ENCODE results near the gene SUGCT.
A peak's percentile ranks its signal among the peaks of the same experiment; 100 is the strongest.
"Not testable (repeated sequence)": the region's sequence is repeated elsewhere in the genome, so short reads cannot be mapped to it uniquely, and the experiment has no call there.

The SUGCT gene

DNA sequence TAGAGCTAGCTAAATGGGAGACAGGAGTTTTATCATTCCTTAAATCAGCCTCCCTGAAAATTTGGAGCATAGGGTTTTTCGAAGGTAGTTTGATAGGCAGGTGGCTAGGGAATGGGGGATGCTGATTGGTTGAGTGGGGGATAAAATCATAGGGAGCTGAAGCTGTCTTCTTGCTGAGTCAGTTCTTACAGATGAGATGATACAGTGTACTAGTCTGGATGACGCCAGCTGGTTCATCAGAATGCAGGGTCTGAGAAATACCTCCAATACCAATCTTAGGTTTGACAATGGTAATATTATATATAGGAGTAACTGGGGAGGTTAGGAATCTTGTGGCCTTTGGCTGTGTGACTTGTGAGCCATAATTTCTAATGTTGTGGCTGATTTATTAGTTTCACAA lies 271.2 kb downstream of the SUGCT start:
- DNase-seq (ENCODE audit: low spot score), result no peak

DNA sequence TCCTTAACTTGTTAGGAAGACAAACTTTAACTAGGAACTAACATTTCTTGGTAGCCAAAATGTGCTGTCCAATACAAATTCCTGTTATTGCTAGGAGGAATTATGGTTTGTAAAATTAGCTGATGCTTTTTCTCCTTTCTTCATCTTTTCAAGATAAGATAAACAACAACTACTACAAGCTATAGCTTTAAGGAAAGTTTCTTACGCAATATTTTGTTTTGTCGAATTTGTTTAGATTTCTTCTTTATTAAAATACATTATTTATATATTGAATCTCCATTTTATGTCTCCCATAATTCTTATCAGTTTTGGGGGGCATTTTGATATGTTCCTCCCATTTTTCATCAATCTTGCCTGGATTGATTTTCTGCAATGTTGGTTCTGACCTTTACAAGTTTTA lies 277.5 kb downstream of the SUGCT start:
- no peak for DNase-seq (ENCODE audit: low spot score)

DNA sequence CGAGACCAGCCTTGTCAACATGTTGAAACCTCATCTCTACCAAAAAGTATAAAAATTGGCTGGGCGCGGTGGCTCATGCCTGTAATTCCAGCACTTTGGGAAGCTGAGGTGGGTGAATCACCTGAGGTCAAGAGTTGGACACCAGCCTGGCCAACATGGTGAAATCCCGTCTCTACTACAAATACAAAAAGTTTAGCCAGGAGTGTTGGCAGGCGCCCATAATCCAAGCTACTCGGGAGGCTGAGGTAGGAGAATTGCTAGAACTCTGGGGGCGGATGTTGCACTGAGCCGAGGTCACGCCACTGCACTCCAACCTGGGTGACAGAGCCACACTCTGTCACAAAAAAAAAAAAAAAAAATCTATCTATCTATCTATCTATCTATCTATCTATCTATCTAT lies 279.9 kb downstream of the SUGCT start:
- DNase-seq (ENCODE audit: low spot score), result not testable (repeated sequence)

DNA sequence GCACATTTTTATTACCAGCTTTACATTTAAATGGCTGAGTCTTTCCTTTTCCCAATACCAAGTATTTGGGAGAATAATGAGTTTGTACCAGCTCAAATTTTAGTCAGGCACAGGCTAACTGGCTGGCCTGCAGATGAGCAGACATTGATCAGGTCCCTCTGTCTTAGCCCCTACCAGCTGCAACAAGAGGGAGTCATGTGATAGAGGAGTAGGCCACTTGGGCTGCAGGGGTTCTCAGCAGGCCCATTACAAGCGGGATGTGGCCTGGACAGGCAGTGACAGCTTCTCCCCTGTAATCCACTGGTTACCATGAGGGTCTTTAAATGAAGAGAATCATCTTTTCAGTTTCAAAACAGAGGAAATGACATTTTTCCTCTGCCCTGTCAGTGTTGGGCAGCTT lies 283.6 kb downstream of the SUGCT start:
- no peak for DNase-seq (ENCODE audit: low spot score)

DNA sequence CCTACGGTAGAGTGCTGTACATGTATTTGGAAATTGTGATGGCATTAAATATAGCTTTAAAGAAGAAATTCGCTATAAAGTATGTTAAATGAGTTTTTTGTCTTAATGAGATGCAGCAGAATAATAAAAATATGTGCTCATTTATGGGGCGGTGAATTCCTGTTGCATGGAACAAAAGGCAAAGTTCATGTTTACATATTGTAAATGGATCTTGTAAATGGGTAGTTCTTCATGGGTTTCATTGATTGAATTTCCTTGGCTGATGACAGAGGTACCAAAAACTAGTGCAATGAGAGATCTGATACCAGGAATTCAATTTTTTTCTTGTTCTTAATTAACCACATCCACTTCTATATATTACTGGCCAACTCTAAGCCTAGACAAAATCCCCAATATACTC lies 284.2 kb downstream of the SUGCT start:
- no peak for DNase-seq (ENCODE audit: low spot score)

DNA sequence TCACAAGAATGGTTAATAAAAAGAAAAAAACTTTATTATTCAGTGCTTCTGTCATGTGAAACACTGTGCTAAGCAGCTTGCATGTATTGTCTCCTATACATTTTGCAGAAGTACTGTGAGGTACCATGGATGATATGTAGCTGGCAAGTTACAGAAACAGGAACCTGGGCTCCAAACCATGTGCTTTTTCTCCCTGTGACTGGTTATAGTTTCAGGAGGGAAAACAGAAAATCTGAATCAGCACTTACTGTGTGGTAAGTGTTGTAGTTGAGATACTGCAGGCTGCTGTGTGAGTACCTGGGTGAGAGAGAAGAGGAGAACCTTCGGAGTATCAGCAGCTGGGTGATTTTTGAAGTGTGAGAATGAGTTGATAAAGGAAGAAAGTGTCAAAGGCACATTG lies 285.0 kb downstream of the SUGCT start:
- DNase-seq (ENCODE audit: low spot score), result no peak

DNA sequence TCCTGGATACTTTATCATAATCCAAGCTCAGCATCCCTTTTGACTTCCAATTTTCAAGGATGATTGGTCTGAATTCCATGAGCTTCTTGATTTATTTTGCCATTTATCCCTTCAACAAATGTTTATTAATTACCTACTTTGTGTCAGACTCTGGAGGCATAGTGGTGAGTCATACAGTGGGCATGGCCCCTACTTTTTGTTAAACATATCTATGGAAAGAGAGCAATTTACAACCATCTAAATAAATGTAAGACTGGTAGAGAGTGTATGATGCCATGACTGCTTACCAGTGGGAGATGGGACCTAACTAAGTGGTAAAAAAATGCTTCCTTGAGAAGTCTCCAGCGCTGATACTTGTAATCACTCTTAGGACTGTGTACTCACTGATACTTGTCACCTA lies 286.6 kb downstream of the SUGCT start:
- DNase-seq (ENCODE audit: low spot score), result no peak

DNA sequence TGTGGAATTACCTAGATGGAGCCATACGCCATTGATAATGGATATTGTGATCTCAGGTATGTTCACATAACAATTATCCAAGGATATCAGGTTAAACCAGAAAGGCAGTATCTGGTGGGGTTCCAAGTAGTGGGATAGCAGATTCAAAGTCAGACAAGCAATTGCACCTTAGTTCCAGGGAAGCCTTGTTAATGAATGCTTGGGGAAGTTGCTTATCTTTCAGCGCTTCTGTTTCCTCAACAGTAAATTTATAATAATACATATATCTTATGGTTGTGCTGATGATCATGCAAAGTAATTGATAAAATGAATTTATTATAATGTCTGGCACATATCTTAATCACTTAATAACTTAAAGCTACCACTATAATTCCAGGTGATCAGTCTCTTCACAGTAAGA lies 290.9 kb downstream of the SUGCT start:
- DNase-seq (ENCODE audit: low spot score), result no peak

DNA sequence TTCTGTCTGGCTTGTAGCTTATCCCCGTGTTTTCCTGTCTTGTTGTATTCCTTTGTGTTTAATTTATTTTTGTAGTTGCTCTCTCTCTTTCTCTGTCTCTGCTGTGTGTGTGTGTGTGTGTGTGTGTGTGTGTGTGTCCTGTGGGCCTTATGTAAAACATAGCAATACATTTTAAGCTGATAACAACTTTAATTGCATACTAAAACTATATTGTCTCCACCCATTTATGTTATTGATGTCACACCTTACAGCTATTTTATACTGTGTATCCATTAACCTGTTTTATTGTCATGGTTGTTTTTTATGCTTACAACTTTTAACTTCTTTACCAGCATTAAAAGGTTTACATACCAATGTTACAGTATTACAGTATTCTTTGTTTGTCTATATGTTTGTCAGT lies 293.6 kb downstream of the SUGCT start:
- DNase-seq (ENCODE audit: low spot score), result no peak

DNA sequence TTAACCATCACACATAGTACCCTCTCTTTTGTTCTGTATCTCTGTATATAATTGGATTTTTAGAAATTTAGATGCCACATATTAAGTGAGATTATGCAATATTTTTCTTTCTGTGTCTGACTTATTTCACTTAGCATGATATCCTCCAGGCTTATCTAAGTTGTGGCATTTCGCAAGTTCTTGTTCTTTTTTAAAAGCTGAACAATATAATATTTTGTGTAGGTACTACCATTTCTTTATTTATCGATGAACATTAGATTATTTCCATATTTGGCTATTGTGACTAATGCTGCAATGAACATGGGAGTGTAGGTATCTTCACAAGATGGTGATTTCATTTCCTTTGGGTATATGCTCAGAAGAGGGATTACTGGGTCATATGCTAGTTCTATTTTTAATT lies 295.0 kb downstream of the SUGCT start:
- no peak for DNase-seq (ENCODE audit: low spot score)

DNA sequence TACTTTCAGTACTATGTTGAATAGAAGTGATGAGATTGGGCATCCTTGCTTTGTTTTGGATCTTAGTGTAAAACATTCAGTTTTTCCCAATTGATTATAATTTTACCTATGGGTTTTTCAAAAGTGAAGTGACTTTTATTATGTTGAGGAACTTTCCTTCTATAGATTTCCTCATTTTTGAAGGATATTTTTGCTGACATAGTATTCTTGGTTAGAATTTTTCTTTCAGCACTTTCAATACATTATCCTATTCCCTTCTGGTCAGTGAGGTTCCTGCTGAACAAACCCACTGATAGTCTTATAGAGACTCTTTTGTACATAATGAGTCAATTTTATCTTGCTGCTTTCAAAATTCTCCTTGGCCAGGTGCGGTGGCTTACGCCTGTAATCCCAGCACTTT lies 297.2 kb downstream of the SUGCT start:
- no peak for DNase-seq (ENCODE audit: low spot score)

DNA sequence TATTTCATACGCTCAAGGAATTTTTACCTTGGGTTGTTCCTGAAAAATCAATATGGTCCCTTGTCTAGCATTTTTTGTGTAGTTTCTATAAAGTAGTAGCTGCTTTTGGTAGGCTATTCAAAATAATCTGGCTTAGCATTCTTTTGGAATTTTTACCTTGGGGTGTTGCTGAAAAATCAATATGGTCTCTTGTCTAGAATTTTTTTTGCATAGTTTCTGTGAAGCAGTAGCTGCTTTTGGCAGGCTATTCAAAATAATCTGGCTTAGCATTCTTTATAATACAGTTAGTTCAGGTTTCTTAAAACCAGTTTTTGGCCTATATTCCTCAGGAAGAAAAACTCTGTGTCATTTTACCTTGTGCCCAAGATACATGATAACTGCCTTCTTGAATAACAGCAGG lies 301.9 kb downstream of the SUGCT start:
- DNase-seq (ENCODE audit: low spot score), result no peak

DNA sequence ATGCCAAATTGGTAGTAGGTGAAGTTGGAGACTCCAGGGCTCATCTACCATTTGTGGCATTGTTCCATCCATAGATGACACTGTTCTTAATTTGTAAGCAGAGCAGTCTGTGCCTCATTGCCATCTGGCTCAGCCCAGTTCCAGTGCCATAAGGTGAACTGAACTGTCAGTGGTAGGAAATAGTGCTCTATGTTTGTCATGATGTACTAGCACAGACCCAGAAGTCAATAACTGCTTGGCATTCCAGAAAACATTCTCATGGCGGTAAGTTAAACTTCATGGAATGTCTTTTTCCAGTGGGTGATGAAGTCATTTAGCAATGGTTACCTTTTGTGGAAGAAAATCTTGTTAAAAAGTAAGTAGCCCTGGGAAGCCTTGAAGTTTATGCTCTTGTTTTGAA lies 302.7 kb downstream of the SUGCT start:
- DNase-seq (ENCODE audit: low spot score), result no peak

DNA sequence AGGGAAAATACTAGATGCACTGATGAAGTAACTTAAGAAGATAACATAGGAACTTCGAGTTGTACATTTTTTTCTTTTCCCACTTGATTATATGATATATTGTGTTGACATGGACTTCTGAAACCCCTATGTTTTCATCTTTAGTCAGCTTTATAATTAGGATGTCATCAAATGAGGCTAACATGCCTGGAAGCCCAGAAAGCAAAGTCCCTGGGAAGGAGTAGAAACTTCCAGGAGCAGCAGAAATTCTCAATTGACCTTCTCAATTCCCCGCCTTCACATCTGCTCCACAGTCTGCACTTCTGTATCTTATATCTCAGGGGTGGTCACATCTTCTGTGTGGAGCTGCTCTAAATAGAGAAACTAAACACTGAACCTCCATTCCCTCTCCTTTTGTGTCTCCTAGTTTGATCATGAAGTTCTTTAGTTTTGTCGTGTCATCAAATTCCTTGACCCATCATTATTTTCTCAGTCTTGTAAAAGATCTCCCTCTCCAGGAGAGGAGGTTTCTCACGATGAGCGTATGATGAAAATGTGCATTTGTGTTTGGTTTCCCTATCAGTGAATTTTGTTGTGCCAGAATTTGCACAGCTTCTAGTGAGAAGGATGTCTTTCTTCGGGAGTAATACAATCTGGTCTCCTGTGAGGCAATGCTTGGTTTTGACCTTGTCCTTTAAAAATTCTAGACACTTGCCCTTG lies 303.3 kb downstream of the SUGCT start:
- DNase-seq (ENCODE audit: low spot score), result no peak

DNA sequence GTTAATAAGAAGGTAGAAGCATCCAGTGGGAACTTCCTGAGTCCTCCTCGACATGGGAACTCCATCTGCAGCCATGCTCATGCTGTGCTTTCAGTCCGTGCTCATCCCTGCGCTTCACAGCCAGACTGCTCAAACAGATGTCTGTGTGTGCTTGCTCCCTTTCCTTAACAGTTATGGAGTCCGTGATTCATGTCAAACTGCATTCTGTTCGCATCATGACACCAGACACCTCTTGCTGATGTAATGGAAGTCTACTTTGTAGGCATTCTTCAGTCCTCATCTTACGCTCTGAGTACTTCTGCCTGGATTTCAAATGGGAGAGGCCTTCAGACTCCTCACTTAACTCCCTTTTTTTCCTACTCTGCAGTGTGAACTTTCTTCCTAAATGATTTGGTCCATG lies 304.9 kb downstream of the SUGCT start:
- no peak for DNase-seq (ENCODE audit: low spot score)

DNA sequence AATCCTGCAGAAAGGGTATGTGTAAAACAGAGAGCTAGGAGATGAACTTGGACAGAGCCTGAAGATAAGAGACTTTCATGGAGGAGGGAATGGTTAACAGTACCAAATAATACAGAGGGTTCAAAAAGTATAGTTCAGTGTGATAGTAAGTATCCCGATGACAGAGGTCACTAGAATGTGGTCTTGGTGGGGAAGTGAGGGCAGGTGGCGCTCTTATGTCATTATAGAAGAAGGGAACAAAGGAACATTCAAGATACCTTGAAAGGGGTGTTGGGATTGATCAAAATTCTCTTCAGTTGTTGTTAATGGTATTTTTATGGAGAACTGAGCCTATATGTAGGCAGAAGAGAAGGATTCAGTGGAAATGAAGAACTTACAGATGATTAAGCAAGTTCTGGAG lies 312.5 kb downstream of the SUGCT start:
- DNase-seq (ENCODE audit: low spot score), result no peak

DNA sequence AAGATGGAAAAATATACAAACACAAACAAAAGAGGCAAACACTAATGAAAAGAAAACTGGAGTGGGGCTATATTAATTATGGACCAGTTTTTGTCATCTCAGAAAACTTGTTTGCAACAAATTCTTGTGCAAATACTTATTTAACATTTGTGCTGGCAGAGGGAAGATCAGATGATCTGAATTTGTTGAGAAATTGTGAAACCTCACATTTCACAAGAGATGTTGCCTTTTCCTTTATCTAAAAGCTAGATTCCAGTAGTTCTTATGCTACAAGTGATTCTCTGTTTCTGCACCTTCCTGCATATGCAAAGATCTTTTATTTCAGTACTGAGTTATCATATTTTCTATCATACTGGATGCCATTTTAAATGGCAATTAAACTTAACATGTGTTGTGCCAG lies 320.7 kb downstream of the SUGCT start:
- no peak for DNase-seq (ENCODE audit: low spot score)

DNA sequence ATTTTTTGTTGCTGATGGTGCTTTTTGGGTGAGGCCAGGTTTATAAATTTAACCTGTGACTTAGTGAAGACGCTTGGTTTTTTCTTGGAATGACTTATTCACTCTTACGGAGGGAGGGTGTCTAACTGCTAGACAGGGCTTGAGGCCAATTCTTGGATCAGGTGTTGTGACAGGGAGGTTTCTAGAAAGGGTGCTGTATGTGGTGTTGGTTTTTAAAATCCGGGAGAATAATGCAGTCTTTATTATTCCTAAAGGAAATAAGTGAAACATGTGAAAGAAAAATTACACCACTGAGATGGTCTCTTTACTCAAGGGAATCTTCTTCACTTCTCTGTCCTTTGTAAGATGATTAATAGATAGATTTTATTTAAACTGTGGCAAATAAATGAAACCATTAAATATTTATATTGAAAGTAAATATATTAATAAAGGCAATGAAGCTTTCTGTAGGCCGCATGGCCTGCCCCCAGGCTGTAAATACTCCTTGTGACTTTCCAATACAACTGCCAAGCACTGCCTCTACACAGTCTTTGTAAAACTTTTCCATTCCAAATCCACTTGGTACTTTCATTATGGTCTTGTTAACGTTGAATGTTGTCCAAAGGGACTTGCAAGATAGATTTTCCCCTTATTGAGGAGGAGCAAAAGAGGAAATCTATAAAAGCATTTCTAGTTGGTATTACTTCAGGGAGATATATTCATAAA lies 323.1 kb downstream of the SUGCT start:
- DNase-seq (ENCODE audit: low spot score), result no peak

DNA sequence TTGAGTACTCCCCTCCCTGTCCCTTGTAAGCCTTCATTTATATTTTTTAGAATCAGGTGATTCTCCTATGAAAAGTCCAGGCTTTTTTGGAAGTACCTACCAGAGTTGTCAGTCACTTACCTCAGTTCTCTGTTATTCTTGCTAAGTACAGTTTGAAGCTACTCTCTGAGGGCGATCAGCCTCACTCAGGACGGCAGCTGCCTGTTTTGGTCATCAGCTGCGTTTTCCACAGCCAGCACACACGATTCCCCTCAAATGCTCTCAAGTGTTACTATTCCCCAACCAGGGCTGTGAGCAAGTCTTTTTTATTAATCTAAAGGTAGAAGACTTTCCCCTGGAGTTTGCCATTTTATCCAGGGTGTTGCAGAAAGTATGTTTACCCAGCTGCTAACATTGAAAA lies 328.6 kb downstream of the SUGCT start:
- no peak for DNase-seq (ENCODE audit: low spot score)

DNA sequence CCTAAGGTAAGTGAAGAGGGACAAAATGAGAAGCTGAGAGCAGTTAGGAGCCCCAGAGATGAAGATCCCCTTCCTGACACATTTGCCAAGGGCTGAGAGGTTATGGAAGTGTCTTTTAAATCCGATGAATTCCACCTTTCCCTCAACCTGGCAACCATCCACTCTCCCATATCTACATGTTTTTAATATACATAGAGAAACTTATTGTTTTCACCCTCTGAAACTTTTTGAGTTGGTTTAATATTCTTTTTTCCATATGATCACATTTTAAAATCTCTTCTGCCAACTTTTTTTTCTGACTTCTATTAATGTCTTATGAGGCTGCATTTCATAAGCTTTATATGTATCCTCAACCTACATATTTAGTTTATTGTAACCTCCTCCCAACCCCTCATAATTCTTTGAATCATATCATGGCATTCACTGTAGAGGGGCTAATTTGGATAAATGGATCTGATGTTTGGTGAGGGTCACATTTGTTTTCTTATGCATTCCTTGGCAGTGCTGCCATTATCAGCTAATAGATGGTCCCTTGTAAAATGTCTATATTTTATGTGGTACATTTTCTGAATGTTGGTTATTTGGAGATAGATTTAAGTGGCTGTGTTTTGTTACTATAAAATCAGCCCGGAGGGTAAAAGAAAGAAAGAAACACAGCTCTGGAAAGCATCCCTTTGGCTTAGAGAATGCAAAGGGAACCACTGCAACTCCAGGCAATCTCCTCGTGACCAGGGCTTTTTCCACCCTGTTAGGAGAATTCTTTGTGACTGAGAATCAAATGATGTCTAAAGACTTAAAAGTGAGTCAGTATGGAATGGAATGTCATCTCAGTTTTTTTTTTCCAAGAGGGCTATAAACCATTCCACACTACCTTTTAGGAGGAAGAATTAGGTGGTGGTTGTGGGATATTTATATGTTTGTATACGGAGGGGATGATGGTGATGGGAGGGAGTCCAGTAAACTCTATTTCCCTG lies 334.4 kb downstream of the SUGCT start:
- DNase-seq (ENCODE audit: low spot score), result no peak

DNA sequence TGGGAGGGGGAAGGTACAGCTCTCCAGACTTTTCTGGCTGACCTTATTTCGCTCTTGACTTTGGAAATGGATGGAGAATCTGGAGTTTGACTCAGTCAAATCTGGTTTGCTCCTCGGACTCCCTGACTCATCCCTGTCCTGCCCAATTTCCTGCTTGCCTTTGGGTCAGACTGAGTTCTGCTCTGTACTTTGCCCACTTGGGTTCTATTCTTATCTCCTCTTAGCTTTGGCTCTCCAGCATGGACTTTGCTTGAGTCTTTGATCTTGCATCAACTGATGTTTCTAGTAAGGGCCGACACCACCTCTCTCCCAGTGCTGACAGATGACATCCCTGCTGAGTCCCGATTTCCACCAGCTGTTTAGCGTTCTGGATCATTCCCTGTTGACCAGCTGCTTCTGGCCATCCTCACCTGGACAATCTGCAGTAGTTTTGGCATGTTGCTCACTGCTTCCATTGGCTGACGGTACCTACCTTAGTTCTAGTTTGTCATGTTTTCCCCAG lies 335.3 kb downstream of the SUGCT start:
- peak; percentile 67 for DNase-seq (ENCODE audit: low spot score)

DNA sequence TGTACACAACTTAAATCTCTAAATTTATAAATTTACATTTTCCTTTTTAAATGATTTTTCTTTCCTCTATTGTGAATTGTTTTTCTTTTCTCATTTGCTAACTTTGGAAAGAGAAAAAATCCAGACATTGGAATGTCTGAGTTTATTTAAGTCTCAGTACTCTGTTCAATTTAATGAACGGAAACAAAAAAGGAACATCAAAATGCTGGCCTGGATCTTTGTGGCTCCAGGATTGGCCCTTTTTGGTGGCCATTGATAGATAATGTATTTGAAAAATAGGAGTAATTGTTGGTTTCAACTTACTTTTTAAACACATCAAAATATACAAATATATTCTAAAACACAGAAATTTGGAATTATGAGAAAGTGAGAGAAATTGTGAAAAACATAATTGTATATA lies 336.0 kb downstream of the SUGCT start:
- DNase-seq (ENCODE audit: low spot score), result no peak

DNA sequence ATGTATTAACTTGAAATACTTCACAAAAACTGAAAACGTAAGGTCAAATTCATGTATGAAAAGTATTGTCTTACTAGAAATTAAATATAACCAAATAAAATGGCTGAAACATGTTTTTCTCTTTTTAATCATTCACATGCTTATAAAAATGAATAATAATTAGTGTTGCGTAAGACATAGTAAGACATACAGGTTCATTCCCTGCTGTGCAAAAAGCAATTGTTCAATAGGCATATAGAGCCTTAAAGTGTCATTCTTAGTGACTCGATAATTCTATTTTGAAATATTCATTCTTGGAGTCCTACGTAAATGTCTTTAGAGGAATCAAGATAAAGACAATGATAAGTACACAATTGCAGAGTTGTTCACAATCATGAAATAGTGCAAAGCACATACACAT lies 337.1 kb downstream of the SUGCT start:
- no peak for DNase-seq (ENCODE audit: low spot score)

Data from left forelimb (tissue), 1 donor.